ACC112 (cell line): ENCODE data around the gene SND1.
A peak's percentile ranks its signal among the peaks of the same experiment; 100 is the strongest.

Experiments
- H2AFZ ChIP-seq: fragments of 200-600 bp; sonication (generic); one replicate; pipeline ENCODE4 v1.6.0; 2017; ENCODE audit warnings: antibody characterized with exemption, low read length; ENCODE audit not compliant: unreplicated experiment
- H3K27ac ChIP-seq: fragments of 200-600 bp; sonication (generic); 2 replicates; pipeline ENCODE4 v1.5.1; 2014; ENCODE audit warnings: low read depth, mild to moderate bottlenecking, antibody characterized with exemption, low read length, moderate library complexity
- H3K27me3 ChIP-seq: fragments of 200-600 bp; sonication (generic); 2 replicates; pipeline ENCODE4 v1.6.1; 2014; ENCODE audit warnings: mild to moderate bottlenecking, antibody characterized with exemption, low read length, moderate library complexity, mixed read lengths; ENCODE audit not compliant: insufficient read depth
- H3K36me3 ChIP-seq: fragments of 200-600 bp; sonication (generic); 2 replicates; pipeline ENCODE4 v1.6.1; 2016; ENCODE audit warnings: mild to moderate bottlenecking, antibody characterized with exemption, low read length, moderate library complexity, mixed read lengths; ENCODE audit not compliant: insufficient read depth
- H3K4me1 ChIP-seq: fragments of 200-600 bp; sonication (generic); one replicate; pipeline ENCODE4 v1.6.1; 2016; ENCODE audit warnings: low read length, mixed read lengths; ENCODE audit not compliant: insufficient read depth, unreplicated experiment, control insufficient read depth
- H3K4me3 ChIP-seq: fragments of 200-600 bp; sonication (generic); 2 replicates; pipeline ENCODE4 v1.5.1; 2014; ENCODE audit warnings: mild to moderate bottlenecking, low read depth, low read length
- H3K79me2 ChIP-seq: fragments of 200-600 bp; sonication (generic); one replicate; pipeline ENCODE4 v1.6.0; 2016; ENCODE audit warnings: low read length; ENCODE audit not compliant: control insufficient read depth, unreplicated experiment, insufficient read depth

Gene SND1

GRCh38 chr7:128097211-128097731 lies 445.3 kb downstream of the SND1 start:
- no peak overlapping the region for H3K27ac ChIP-seq
- no peaks in the 10 kb centered on the region for H3K27me3 ChIP-seq
- no peak overlapping the region for H2AFZ ChIP-seq
- H3K4me3 ChIP-seq, result no peak overlapping the region
- no peaks in the 10 kb centered on the region for H3K79me2 ChIP-seq
- no peaks in the 10 kb centered on the region for H3K4me1 ChIP-seq
- H3K36me3 ChIP-seq, result no peaks in the 10 kb centered on the region

- Histone ChIP-seq H3K4me1 (peaks cover 4% of the 10 kb centered on the region), H3K27ac (no peak overlapping the region), H3K4me3 (no peak overlapping the region), H3K27me3 (peaks cover 5% of the 10 kb centered on the region), H2AFZ (no peak overlapping the region), H3K79me2 (no peaks in the 10 kb centered on the region), H3K36me3 (no peaks in the 10 kb centered on the region)
Observed at GRCh38 chr7:128098629-128099028, 446.6 kb downstream of the SND1 start.

GRCh38 chr7:128099204-128099671 lies 447.2 kb downstream of the SND1 start:
- Histone ChIP-seq H3K36me3 (no peaks in the 10 kb centered on the region), H3K27me3 (peaks cover 10% of the 10 kb centered on the region), H3K79me2 (no peaks in the 10 kb centered on the region), H3K4me1 (peaks cover 4% of the 10 kb centered on the region), H2AFZ (no peak overlapping the region), H3K27ac (no peak overlapping the region), H3K4me3 (no peak overlapping the region)

- Histone ChIP-seq H3K4me1 (peaks cover 4% of the 10 kb centered on the region), H3K27me3 (peaks cover 10% of the 10 kb centered on the region), H3K36me3 (no peaks in the 10 kb centered on the region)
Observed at GRCh38 chr7:128100225-128100948, 448.4 kb downstream of the SND1 start.

GRCh38 chr7:128100949-128101713 lies 449.1 kb downstream of the SND1 start:
- Histone ChIP-seq H3K36me3 (no peaks in the 10 kb centered on the region), H3K4me1 (peaks cover 4% of the 10 kb centered on the region), H3K27ac (no peak overlapping the region), H2AFZ (no peak overlapping the region), H3K27me3 (peaks cover 10% of the 10 kb centered on the region), H3K4me3 (no peak overlapping the region), H3K79me2 (no peaks in the 10 kb centered on the region)

More at GRCh38 chr7:128100225-128100948, 448.4 kb downstream of the SND1 start:
- no peaks in the 10 kb centered on the region for H3K79me2 ChIP-seq
- no peak overlapping the region for H2AFZ ChIP-seq
- no peak overlapping the region for H3K27ac ChIP-seq
- H3K4me3 ChIP-seq, result no peak overlapping the region

- Histone ChIP-seq H3K4me1 (peaks cover 4% of the 10 kb centered on the region), H3K27ac (no peak overlapping the region), H2AFZ (no peak overlapping the region), H3K79me2 (no peaks in the 10 kb centered on the region), H3K27me3 (peaks cover 10% of the 10 kb centered on the region), H3K36me3 (no peaks in the 10 kb centered on the region), H3K4me3 (no peak overlapping the region; the same call in 1 of the 2 replicates)
Observed at GRCh38 chr7:128102490-128103291, 450.7 kb downstream of the SND1 start.

GRCh38 chr7:128103498-128104107 lies 451.6 kb downstream of the SND1 start:
- Histone ChIP-seq H3K79me2 (no peaks in the 10 kb centered on the region), H3K4me1 (peaks cover 4% of the 10 kb centered on the region), H3K27me3 (peaks cover 10% of the 10 kb centered on the region), H3K27ac (no peak overlapping the region), H3K36me3 (no peaks in the 10 kb centered on the region), H2AFZ (no peak overlapping the region), H3K4me3 (peak overlapping the region; percentile 65)

- Histone ChIP-seq H3K4me1 (peaks cover 4% of the 10 kb centered on the region), H3K4me3 (peak overlapping the region; percentile 65)
Observed at GRCh38 chr7:128104108-128104742, 452.2 kb downstream of the SND1 start.

GRCh38 chr7:128105228-128106022 lies 453.4 kb downstream of the SND1 start:
- no peak overlapping the region for H3K27ac ChIP-seq
- no peaks in the 10 kb centered on the region for H3K36me3 ChIP-seq
- H3K4me1 ChIP-seq, result peaks cover 4% of the 10 kb centered on the region
- H2AFZ ChIP-seq, result no peak overlapping the region
- no peaks in the 10 kb centered on the region for H3K79me2 ChIP-seq
- H3K27me3 ChIP-seq, result peaks cover 10% of the 10 kb centered on the region
- no peak overlapping the region for H3K4me3 ChIP-seq

More at GRCh38 chr7:128104108-128104742, 452.2 kb downstream of the SND1 start:
- no peaks in the 10 kb centered on the region for H3K36me3 ChIP-seq
- peaks cover 10% of the 10 kb centered on the region for H3K27me3 ChIP-seq
- H3K27ac ChIP-seq, result no peak overlapping the region
- no peak overlapping the region for H2AFZ ChIP-seq
- H3K79me2 ChIP-seq, result no peaks in the 10 kb centered on the region
